GM19438 (cell line): Measurements from ENCODE around the gene TRAF4.
"Not testable (repeated sequence)": the region's sequence is repeated elsewhere in the genome, so short reads cannot be mapped to it uniquely, and the experiment has no call there.

Experiments
- ATAC-seq: cut with Tn5 transposase; IDR thresholded peaks from one replicate; pipeline ENCODE4 v1.9.1; 2021; ENCODE audit warnings: low read depth; ENCODE audit not compliant: unreplicated experiment

Gene TRAF4

DNA sequence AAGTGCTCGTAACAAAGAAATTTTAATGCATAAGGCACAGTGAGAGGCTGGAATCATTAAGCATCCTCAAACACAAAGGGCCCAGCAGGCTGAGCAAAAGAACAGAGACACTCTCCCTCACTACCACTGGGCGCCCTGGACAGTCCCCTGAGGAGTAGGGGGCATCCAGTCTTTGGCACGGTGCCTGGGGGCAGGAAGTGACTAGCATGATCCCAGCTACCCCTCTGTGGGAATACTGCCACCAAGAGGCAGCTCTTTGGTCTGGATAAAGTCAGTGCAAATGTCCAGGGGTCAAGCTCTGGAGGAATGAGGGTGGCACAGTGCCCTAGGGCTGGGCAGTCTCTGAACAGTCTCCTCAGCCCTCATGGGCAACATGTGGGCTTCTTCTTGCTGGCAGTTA is 29.5 kb upstream of the TRAF4 start:
- no peak for ATAC-seq

- no peak for ATAC-seq
Measured at GRCh38 chr17:28715217-28715616, 28.6 kb upstream of the TRAF4 start.

DNA sequence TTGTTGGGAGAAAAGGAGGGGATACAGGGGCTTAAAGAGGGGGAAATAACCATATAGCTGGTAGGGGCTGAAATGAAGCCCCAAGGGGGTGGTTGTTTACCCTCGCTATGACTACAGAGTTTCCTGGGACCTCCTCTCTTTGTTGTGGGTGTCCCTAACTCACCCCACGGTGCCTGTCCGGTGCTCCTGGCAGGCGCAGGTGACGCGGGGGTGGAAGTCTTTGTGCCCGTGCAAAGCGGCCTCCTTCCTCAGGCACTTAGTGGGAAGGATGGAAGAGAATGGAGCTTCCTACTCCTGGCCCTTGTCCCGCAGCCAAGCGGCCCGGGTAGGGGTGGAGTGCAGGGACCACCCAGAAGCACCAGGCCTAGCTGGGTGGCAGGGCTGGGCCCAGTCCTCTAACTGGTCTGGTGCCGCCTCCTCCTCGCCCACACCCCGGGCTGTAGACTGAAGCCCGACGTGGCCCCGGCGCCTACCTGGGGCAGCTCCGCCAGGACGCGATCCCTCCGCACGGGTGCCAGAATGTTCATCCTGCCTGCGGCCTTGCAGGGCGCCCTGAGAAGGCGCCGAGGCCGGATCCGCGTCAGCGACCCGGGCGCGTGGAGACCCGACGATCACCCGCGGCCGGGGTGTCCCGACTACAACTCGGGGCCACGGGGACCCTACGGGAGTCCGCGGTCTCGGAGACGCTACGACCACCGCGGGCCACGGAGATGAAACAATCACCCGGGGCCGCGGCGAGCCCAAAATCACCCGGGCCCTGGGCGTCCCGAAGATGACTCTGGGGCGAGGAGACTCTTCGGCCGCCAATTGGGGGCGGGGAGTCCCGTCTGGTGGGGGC is 26.9 kb upstream of the TRAF4 start:
- ATAC-seq = no peak

DNA sequence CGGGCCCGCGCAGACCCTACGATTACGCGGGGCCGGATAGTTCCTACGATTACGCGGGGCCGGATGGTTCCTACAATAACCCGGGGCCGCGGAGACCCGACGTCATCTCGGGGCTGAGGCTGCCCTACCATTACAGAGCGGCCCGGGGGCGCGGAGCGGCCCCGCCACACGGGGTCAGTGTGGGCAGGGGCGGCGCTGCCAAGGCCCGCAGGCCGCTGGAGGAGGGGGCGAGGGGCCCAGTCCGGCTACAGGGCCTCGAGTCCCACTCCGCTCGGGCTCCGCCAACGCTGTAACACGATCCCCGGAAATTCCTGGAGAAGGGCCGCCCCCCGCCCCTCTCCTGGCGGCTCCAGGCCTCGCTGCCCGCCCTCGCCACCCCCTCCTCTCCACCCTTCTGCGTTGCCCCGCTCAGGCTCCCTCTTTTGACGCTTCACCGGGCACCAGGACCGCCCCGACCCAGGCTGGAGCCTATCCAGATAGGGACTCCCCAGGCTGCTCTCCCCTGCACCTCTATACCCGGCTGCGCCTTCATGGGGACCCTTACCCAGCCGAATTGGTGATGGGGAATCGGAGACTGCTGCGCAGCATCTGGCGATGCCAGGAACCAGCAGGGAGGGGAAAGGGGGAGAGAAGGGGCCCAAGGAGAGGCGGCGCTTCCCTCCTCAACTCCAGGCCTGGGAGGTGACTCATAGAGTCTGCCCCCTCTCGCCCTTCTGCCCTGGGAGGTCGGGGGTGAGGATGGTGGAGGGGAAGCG is 26.1 kb upstream of the TRAF4 start, which contains the start of gene RAB34:
Gene RAB34 (minus strand): TSS at position 291 of the 755 bp plus-strand sequence. CDS start 602 bp downstream, outside the sequence.
- ATAC-seq = no peak

DNA sequence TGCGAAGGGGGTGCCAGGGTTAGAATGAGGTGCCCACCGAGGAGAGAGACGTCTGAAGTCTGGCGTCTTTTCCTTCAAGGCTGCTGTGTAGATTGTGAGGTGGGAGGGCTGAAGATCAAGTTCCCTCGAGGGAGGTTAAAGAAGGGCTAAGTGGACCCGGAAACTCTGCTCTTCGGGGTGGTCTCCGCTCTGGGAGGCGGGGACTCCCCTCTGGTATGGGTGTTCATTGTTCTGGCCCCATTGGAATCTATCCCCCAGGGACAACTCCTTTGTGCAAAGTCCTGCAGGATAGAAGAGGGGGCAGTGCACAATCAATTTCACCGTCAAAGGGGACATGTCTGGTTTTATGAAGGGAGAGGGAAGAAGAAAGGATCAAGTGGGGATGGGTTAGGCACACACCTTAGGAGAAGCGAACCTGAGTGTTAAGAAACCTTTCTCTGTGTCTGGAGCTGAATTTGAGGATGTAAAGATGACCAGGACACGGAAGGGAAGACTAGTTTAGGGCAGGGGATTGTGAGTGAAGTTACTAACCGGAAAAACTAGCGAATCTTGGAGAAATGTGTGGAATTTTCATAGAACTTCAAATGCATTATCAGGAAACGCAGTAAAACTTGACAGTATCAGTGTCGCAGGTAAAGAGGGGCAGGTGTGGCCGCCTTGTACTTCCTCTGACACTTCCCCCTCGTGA is 25.3 kb upstream of the TRAF4 start:
- no peak for ATAC-seq

DNA sequence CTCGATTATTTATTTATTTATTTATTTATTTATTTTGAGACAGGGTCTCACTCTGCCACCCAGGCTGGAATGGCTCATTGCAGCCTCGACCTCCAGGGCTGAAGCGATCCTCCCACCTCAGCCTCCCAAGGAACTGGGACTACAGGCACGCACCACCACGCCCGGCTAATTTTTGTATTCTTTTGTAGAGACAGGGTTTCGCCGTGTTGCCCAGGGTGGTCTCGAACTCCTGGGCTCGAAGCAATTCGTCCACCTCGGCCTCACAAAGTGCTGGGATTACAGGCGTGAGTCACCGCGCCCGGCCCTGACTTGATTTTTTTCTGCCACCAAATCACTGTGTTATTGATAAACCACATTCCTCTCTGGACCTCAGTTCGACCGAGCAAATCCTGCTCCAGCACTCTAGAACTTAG is 24.8 kb upstream of the TRAF4 start:
- no peak for ATAC-seq

DNA sequence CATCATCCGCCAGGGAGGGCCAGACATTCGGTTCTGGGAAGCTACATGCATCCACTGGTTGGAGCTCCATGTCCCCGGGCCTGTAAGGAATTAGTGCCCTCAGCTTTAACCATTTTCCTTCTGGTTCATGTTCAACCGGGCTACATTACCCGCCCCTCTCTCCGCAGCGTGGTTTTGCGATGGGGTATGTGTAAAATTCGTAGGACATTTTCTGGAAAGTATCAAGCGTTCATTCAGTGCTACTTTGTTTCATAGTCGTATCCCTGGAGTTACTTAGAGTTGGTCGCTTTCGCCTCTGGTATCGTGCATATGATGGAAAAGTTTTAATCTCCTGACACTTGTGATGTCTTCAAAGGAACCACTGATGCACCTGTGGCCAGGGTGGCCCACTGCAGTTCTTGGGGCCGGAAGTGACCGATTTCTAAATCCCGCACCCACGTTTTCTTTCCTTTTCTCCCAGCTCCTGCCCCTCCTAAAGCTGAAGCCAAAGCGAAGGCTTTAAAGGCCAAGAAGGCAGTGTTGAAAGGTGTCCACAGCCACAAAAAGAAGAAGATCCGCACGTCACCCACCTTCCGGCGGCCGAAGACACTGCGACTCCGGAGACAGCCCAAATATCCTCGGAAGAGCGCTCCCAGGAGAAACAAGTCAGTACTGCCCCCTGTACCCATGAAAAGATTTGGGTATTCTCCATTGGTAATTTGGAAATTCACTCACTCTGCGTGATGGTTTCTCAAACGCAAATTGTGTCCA is 23.4 kb upstream of the TRAF4 start:
- ATAC-seq = no peak

DNA sequence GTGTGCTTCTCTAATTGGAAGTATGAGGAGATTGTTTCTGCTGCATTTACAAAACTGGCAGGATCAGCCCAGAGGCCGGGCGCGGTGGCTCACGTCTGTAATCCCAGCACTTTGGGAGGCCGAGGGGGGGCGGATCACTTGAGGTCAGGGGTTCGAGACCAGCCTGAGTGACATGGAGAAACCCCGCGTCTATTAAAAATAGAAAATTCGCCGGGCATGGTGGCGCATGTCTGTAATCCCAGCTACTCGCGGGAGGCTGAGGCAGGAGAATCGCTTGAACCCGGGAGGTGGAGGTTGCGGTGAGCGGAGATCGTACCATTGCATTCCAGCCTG is 22.8 kb upstream of the TRAF4 start:
- ATAC-seq = not testable (repeated sequence)

DNA sequence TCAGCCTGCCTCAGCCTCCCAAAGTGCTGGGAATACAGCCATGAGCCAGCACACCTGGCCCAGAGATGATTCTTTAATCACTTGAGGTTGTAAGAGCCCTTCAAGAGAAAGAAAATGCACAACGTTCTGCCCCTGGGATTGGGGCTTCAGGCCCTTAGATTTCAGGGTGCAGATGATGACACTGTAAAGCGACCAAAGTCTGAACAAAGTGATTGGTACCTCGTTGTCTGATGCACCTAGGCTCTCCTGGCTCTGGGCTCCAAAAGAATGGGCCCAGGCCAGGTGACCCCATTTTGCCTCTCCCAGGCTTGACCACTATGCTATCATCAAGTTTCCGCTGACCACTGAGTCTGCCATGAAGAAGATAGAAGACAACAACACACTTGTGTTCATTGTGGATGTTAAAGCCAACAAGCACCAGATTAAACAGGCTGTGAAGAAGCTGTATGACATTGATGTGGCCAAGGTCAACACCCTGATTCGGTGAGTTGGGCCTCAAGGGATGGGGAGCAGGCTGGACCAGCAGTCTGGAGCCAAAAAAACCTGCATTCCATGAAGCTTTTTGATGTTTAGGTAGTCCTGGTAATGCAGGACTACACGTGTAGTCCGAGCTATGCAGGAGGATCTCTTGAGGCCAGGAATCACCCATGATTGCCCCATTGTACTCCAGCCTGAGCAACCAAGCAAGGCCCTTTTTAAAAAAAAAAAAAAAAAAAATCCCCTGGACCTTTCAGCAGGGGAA is 21.2 kb upstream of the TRAF4 start:
- no peak for ATAC-seq

DNA sequence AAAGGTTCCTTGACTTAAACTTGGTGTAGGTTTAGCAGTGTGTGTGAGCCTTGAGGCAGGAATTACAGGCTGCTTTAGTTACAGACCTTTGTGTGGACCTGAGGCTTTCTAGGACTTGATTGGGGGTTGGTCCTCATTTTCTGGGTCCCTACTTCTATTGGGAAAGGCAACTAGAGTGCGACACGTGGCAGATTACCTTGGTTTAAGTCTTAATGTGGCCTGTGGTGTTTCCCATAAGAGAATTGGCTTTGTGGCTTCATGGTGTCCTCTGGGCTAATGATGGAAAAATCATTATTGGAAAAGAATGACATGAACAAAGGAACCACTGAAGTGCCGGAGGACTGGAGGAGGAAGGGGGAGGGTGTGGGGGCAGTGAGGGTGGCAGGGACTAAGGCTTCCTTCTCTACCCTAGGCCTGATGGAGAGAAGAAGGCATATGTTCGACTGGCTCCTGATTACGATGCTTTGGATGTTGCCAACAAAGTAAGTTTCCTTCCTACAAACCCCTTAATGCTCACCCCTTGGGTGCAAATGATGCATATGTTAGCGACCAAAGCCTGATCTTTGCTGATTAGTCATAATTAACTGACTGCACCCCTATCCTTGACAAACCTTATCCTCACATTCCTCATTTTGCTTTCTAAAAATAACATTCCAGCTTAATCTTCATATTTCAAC is 20.5 kb upstream of the TRAF4 start:
- ATAC-seq = no peak

DNA sequence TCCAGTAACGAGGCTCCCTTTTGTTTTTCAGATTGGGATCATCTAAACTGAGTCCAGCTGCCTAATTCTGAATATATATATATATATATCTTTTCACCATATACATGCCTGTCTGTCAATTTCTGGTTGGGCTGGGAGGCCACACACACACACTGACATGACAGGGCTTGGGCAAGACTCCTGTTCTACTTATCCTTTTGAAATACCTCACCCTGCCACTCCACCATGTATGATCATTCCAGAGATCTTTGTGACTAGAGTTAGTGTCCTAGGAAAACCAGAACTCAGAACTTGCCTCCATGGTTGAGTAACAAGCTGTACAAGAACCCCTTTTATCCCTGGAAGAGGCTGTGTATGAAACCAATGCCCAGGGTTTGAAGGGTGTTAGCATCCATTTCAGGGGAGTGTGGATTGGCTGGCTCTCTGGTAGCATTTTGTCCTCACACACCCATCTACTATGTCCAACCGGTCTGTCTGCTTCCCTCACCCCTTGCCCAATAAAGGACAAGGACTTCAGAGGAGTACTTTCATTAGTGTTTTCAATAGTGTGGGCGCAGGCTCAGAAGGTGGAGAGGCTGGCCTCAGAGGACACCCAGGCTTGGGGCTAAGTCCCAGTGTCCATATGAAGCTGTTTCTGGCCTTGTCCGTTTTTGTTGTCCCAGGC is 19.8 kb upstream of the TRAF4 start:
- not testable (repeated sequence) for ATAC-seq

GRCh38 chr17:28724500-28725165 is 19.2 kb upstream of the TRAF4 start:
- ATAC-seq = no peak

GRCh38 chr17:28725166-28725659 is 18.6 kb upstream of the TRAF4 start:
- ATAC-seq = no peak

- peak; percentile 0 for ATAC-seq
Measured at GRCh38 chr17:28725660-28726225, 18.1 kb upstream of the TRAF4 start.

GRCh38 chr17:28726226-28726626 is 17.6 kb upstream of the TRAF4 start, which contains the start of gene TLCD1:
TLCD1 (minus strand) TSS chr17:28726233; CDS start chr17:28726097, 136 bp downstream.
- ATAC-seq = peak; percentile 3

DNA sequence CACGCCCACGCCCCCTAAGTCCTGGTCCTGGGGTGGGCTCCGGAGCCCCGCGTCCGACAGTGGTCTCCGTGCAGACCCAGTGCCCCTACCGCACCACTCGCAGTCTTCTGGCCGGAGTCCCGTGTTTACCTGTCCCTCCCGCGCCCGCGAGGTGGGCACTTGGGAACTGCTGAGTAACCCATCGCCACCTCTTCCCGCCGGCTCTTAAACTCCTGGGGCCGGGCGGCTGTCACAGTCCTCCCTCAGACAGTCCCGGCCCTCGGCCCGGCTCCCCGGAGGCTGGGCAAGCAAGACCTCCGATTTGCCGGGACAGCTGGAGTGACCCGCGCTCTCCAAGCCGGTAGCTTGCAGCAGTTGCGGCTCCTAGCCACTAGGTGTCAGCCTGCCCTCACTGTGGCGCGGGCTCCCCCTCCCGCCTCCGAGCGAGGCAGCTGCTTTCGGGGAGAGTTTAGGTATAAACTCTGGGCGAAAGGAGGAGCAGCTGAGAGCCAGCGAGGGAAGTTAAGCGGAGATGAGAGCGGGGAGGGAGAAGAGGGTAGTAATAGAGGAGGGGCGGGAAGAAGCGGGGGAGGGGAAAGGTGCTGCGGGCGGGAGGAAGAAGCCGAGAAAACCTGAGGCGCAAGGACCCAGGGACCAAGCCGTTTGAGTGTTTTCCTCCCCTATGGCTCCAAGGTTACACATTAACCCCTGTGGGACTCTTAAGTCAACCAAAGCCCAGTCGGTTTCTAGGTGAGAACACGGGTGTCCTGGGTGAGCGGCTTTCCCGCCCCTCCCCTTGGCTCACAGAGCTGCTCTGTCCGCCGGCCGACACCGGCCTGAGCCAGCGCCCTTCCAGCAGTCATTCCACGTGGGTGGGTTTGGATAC is 17.0 kb upstream of the TRAF4 start:
- ATAC-seq = peak; percentile 39
